ENCODE measurements around the gene DZANK1.
"Not testable (repeated sequence)": the region's sequence is repeated elsewhere in the genome, so short reads cannot be mapped to it uniquely, and the experiment has no call there.

DZANK1 gene

DNA sequence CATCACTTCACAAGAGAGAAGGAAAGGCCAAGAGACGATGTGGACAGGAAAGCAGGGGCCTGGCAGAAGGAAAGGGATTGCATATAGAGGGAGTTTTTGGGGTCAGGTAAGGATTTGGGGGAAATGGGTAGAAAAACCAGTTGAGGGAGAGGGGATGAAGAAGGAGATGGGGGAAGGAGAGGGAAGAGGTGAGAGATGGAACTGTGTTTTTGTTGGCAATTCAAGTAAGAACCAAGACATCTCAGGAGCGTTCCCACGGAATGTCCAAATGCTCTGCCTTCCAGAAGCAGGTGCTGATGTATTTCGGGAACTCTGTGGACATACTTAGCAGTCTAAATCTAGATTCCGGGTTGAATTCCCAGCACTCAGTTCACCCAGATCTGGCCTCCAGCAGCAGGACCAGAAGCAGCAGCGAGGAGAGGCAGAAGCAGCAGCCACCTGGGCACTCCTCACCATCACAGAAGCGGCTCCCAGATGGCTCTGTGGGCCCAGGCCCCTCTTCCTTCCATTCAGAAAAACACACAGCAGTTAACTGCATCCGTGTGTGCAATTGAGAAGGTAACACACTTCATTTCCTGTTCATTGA lies 88.8 kb downstream of the DZANK1 start:
- H3K27ac ChIP-seq (ENCODE audit: low read depth, low read length) = no peak overlapping the region
- no peaks in the 10 kb centered on the region for H3K36me3 ChIP-seq (ENCODE audit: insufficient read depth, low read length)
- H3K9ac ChIP-seq (ENCODE audit: low read depth, low read length) = no peak overlapping the region
- no peaks in the 10 kb centered on the region for H3K27me3 ChIP-seq (ENCODE audit: insufficient read depth, low read length)
- 0 out of 2 replicates have a peak, but pooled peaks cover 3% of the 10 kb centered on the region for H3K9me3 ChIP-seq (ENCODE audit: insufficient read depth, low read depth, low read length)
- no peak overlapping the region for H3K4me3 ChIP-seq (ENCODE audit: low read length)
- H3K4me1 ChIP-seq (ENCODE audit: insufficient read depth, low read length) = no peaks in the 10 kb centered on the region
- 78% methylated on average over 8 of the region's 8 CpGs for WGBS

DNA sequence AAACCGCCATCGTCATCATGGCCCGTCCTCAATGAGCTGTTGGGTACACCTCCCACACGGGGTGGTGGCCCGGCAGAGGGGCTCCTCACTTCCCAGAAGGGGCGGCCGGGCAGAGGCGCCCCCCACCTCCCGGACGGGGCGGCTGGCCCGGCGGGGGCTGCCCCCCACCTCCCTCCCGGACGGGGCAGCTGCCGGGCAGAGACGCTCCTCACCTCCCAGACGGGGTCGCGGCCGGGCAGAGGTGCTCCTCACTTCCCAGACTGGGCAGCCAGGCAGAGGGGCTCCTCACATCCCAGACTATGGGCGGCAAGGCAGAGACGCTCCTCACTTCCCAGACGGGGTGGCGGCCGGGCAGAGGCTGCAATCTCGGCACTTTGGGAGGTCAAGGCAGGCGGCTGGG lies 91.3 kb downstream of the DZANK1 start:
- 96% methylated on average over 24 of the region's 28 CpGs for WGBS
- H3K9ac ChIP-seq (ENCODE audit: low read depth, low read length); H3K36me3 ChIP-seq (ENCODE audit: insufficient read depth, low read length); H3K9me3 ChIP-seq (ENCODE audit: insufficient read depth, low read depth, low read length); H3K27ac ChIP-seq (ENCODE audit: low read depth, low read length); H3K4me1 ChIP-seq (ENCODE audit: insufficient read depth, low read length); H3K4me3 ChIP-seq (ENCODE audit: low read length); H3K27me3 ChIP-seq (ENCODE audit: insufficient read depth, low read length): not testable (repeated sequence)

DNA sequence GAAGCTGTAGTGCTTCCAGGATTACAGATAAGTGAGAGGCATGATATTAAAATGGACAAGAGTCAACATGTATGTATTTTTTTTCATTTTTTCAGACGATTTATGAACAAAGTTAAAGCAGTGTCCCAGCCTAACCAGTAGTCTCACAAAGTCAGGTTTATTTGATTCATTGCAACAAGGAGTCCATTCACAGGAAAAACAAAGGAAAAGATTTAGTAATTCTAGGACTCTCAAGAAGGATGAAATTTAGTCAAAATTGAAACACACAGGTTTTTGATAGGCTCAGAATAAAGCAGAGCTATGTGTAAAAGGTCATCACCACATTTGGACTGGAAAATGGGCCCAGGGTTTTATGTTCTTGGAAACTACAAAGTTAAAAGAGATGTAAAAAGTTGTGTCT lies 94.5 kb downstream of the DZANK1 start:
- Histone ChIP-seq H3K27me3 (ENCODE audit: insufficient read depth, low read length) (no peaks in the 10 kb centered on the region), H3K36me3 (ENCODE audit: insufficient read depth, low read length) (no peaks in the 10 kb centered on the region), H3K4me3 (ENCODE audit: low read length) (no peak overlapping the region), H3K4me1 (ENCODE audit: insufficient read depth, low read length) (no peaks in the 10 kb centered on the region), H3K9me3 (ENCODE audit: insufficient read depth, low read depth, low read length) (0 out of 2 replicates have a peak, but pooled peaks cover 3% of the 10 kb centered on the region), H3K27ac (ENCODE audit: low read depth, low read length) (no peak overlapping the region), H3K9ac (ENCODE audit: low read depth, low read length) (no peak overlapping the region)
- 81% methylated on average over 1 of the region's 1 CpG for WGBS

GRCh38 chr20:18364768-18365167 lies 102.1 kb downstream of the DZANK1 start:
- Histone ChIP-seq H3K27me3 (ENCODE audit: insufficient read depth, low read length) (no peaks in the 10 kb centered on the region), H3K27ac (ENCODE audit: low read depth, low read length) (no peak overlapping the region), H3K9ac (ENCODE audit: low read depth, low read length) (no peak overlapping the region), H3K4me1 (ENCODE audit: insufficient read depth, low read length) (no peaks in the 10 kb centered on the region), H3K9me3 (ENCODE audit: insufficient read depth, low read depth, low read length) (no peaks in the 10 kb centered on the region), H3K36me3 (ENCODE audit: insufficient read depth, low read length) (no peaks in the 10 kb centered on the region), H3K4me3 (ENCODE audit: low read length) (no peak overlapping the region)
- 83% methylated on average over 2 of the region's 2 CpGs for WGBS

DNA sequence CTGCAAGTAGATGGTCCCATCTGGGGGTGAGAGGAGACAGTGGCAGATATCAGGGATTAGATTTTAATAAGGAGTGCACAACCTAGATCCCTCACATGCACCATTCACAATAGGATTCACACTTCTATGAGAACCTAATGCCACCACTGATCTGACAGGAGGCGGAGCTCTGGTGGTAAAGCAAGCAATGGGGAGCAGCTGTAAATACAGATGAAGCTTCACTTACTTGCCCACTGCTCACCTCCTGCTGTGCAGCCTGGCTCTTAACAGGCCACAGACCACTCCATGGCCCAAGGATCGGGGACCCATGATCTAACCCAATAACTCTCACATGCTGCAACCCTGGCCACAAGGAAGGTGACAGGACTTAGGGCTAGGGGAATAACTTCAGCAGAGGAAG lies 103.1 kb downstream of the DZANK1 start:
- H3K36me3 ChIP-seq (ENCODE audit: insufficient read depth, low read length) = no peaks in the 10 kb centered on the region
- H3K4me3 ChIP-seq (ENCODE audit: low read length) = no peak overlapping the region
- H3K9me3 ChIP-seq (ENCODE audit: insufficient read depth, low read depth, low read length) = no peaks in the 10 kb centered on the region
- no peaks in the 10 kb centered on the region for H3K4me1 ChIP-seq (ENCODE audit: insufficient read depth, low read length)
- no peaks in the 10 kb centered on the region for H3K27me3 ChIP-seq (ENCODE audit: insufficient read depth, low read length)
- no peak overlapping the region for H3K9ac ChIP-seq (ENCODE audit: low read depth, low read length)
- 94% methylated on average over 2 of the region's 2 CpGs for WGBS
- no peak overlapping the region for H3K27ac ChIP-seq (ENCODE audit: low read depth, low read length)

GRCh38 chr20:18362916-18363315 lies 103.9 kb downstream of the DZANK1 start:
- Histone ChIP-seq H3K4me1 (ENCODE audit: insufficient read depth, low read length) (no peaks in the 10 kb centered on the region), H3K36me3 (ENCODE audit: insufficient read depth, low read length) (no peaks in the 10 kb centered on the region), H3K9ac (ENCODE audit: low read depth, low read length) (no peak overlapping the region), H3K27ac (ENCODE audit: low read depth, low read length) (no peak overlapping the region), H3K27me3 (ENCODE audit: insufficient read depth, low read length) (no peaks in the 10 kb centered on the region), H3K9me3 (ENCODE audit: insufficient read depth, low read depth, low read length) (no peaks in the 10 kb centered on the region), H3K4me3 (ENCODE audit: low read length) (no peak overlapping the region)
- 93% methylated on average over 13 of the region's 13 CpGs for WGBS

GRCh38 chr20:18361678-18362077 lies 105.2 kb downstream of the DZANK1 start:
- 89% methylated on average over 1 of the region's 1 CpG for WGBS
- H3K36me3 ChIP-seq (ENCODE audit: insufficient read depth, low read length) = no peaks in the 10 kb centered on the region
- no peak overlapping the region for H3K27ac ChIP-seq (ENCODE audit: low read depth, low read length)

GRCh38 chr20:18360635-18361034 lies 106.2 kb downstream of the DZANK1 start:
- 45% methylated on average over 1 of the region's 1 CpG for WGBS

More at GRCh38 chr20:18361678-18362077, 105.2 kb downstream of the DZANK1 start:
- H3K9me3 ChIP-seq (ENCODE audit: insufficient read depth, low read depth, low read length) = no peaks in the 10 kb centered on the region
- H3K9ac ChIP-seq (ENCODE audit: low read depth, low read length) = no peak overlapping the region
- H3K4me1 ChIP-seq (ENCODE audit: insufficient read depth, low read length) = no peaks in the 10 kb centered on the region
- H3K4me3 ChIP-seq (ENCODE audit: low read length) = no peak overlapping the region
- no peaks in the 10 kb centered on the region for H3K27me3 ChIP-seq (ENCODE audit: insufficient read depth, low read length)

DNA sequence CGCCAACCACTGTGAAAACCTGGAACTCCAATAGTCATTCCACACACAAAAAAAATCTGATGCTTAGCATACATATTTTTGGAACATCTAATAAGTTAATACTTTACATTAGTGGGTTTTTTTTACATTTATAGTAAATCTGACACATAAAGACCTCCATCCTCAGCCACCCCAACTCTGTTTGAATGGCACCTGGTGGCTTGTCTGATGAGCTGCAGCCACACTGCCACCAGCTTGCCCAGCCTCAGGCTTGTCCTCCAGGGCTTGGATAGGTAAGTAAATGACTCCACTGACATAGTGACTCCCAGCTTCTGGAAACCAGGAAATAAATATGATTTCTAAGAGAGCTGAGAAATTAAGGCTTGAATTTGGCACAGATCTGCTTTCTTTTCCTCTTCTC lies 107.0 kb downstream of the DZANK1 start:
- H3K27ac ChIP-seq (ENCODE audit: low read depth, low read length) = no peak overlapping the region
- 94% methylated on average over 1 of the region's 1 CpG for WGBS
- no peaks in the 10 kb centered on the region for H3K27me3 ChIP-seq (ENCODE audit: insufficient read depth, low read length)
- H3K9ac ChIP-seq (ENCODE audit: low read depth, low read length) = no peak overlapping the region
- peaks cover 9% of the 10 kb centered on the region; the same call in 1 of the 2 replicates for H3K9me3 ChIP-seq (ENCODE audit: insufficient read depth, low read depth, low read length)
- H3K4me3 ChIP-seq (ENCODE audit: low read length) = no peak overlapping the region
- no peaks in the 10 kb centered on the region for H3K36me3 ChIP-seq (ENCODE audit: insufficient read depth, low read length)
- H3K4me1 ChIP-seq (ENCODE audit: insufficient read depth, low read length) = no peaks in the 10 kb centered on the region

More at GRCh38 chr20:18360635-18361034, 106.2 kb downstream of the DZANK1 start:
- H3K4me1 ChIP-seq (ENCODE audit: insufficient read depth, low read length) = no peaks in the 10 kb centered on the region
- no peaks in the 10 kb centered on the region for H3K36me3 ChIP-seq (ENCODE audit: insufficient read depth, low read length)
- H3K27me3 ChIP-seq (ENCODE audit: insufficient read depth, low read length) = no peaks in the 10 kb centered on the region
- no peak overlapping the region for H3K9ac ChIP-seq (ENCODE audit: low read depth, low read length)
- H3K4me3 ChIP-seq (ENCODE audit: low read length) = no peak overlapping the region
- H3K9me3 ChIP-seq (ENCODE audit: insufficient read depth, low read depth, low read length) = peaks cover 2% of the 10 kb centered on the region; the same call in 1 of the 2 replicates
- H3K27ac ChIP-seq (ENCODE audit: low read depth, low read length) = no peak overlapping the region

DNA sequence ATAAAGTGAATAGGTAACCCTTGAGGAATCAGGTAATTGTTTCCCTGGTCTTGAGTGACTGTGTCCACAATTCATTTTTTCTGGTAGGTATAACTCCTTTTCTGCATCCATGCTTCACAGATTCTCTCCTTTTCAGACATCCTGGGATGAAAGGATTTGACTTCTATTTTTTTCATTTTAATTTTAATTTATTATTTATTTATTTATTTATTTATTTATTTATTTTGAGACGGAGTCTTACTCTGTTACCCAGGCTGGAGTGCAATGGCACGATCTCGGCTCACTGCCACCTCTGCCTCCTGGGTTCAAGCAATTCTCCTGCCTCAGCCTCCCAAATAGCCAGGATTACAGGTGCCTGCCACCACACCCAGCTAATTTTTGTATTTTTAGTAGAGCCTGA lies 117.1 kb downstream of the DZANK1 start:
- H3K27me3 ChIP-seq (ENCODE audit: insufficient read depth, low read length) = not testable (repeated sequence)

More for the DNA sequence above, 117.1 kb downstream of the DZANK1 start:
- not testable (repeated sequence) for H3K27ac ChIP-seq (ENCODE audit: low read depth, low read length); H3K9ac ChIP-seq (ENCODE audit: low read depth, low read length); H3K36me3 ChIP-seq (ENCODE audit: insufficient read depth, low read length); H3K9me3 ChIP-seq (ENCODE audit: insufficient read depth, low read depth, low read length); H3K4me1 ChIP-seq (ENCODE audit: insufficient read depth, low read length); H3K4me3 ChIP-seq (ENCODE audit: low read length)
- WGBS = 64% methylated on average over 3 of the region's 3 CpGs
